ENCODE results near the gene ACVRL1. TPM values are rescaled to one million over a fixed set of nuclear protein-coding genes. Genes with fewer than 3 reads are reported as not detected.

ACVRL1 gene
- total RNA-seq, 1 experiment from 2014 or later = not detected

DNA sequence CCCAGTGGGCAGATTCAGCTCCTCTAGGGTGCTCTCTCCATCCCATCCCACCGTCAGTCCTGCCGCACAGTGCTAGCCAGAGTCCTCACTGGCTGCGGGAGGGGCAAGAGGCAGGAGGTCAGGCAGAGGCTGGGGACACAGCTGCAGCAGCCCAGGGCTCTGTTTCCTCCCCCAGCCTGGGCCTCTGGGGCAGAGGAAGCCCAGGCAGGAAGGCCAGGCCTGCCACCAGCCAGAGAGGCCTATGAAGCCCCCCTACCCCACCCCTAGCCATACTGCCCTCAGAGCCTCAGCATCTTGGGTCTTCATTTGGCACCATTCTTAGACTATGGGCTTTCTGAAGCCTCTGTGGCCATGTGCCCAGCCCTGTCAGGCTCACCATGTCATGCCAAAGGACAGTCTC is 3.4 kb downstream of the ACVRL1 start:
- Mint-ChIP-seq H3K4me1 (ENCODE audit: low read depth, unreplicated experiment) (no peaks in the 10 kb centered on the region), H3K4me3 (ENCODE audit: low read depth, unreplicated experiment) (no peak overlapping the region), H3K27ac (ENCODE audit: unreplicated experiment) (no peak overlapping the region), H3K36me3 (ENCODE audit: insufficient read depth, unreplicated experiment) (no peaks in the 10 kb centered on the region), H3K9me3 (ENCODE audit: low read depth, unreplicated experiment) (no peaks in the 10 kb centered on the region), H3K27me3 (ENCODE audit: unreplicated experiment) (peaks cover 48% of the 10 kb centered on the region)
- CTCF ChIA-PET = no interaction called here
- intact Hi-C loops (cut with micrococcal nuclease; ENCODE audit: unreplicated experiment) = no loop called here
- DNase-seq = no peak
- TF ChIP-seq, protein P1, sequence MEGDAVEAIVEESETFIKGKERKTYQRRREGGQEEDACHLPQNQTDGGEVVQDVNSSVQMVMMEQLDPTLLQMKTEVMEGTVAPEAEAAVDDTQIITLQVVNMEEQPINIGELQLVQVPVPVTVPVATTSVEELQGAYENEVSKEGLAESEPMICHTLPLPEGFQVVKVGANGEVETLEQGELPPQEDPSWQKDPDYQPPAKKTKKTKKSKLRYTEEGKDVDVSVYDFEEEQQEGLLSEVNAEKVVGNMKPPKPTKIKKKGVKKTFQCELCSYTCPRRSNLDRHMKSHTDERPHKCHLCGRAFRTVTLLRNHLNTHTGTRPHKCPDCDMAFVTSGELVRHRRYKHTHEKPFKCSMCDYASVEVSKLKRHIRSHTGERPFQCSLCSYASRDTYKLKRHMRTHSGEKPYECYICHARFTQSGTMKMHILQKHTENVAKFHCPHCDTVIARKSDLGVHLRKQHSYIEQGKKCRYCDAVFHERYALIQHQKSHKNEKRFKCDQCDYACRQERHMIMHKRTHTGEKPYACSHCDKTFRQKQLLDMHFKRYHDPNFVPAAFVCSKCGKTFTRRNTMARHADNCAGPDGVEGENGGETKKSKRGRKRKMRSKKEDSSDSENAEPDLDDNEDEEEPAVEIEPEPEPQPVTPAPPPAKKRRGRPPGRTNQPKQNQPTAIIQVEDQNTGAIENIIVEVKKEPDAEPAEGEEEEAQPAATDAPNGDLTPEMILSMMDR (IDR thresholded peaks at IDR 0.05; ENCODE audit: unreplicated experiment) = no peak
- no TSS peak for BruUV-seq (replicated peaks)

DNA sequence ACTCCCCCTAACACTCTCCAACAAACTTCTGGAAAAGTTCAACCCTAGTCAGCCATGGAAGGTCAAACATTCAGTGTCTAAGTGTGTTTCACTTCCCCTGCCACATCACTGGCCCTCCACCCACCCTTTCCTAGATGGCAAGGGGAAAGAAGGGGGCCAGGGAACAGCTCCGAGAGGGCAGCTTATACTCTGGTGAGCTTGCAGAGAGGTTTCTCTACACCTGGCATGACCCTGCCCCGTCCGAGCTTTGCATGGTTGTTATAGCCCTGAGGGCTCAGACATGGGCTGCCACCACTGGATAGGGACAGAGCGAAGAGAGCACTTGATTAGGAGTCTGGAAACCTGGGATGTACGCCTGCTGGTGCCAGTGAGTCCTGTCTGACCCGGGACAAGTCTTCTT is 4.0 kb downstream of the ACVRL1 start:
- CTCF ChIA-PET = no interaction called here

DNA sequence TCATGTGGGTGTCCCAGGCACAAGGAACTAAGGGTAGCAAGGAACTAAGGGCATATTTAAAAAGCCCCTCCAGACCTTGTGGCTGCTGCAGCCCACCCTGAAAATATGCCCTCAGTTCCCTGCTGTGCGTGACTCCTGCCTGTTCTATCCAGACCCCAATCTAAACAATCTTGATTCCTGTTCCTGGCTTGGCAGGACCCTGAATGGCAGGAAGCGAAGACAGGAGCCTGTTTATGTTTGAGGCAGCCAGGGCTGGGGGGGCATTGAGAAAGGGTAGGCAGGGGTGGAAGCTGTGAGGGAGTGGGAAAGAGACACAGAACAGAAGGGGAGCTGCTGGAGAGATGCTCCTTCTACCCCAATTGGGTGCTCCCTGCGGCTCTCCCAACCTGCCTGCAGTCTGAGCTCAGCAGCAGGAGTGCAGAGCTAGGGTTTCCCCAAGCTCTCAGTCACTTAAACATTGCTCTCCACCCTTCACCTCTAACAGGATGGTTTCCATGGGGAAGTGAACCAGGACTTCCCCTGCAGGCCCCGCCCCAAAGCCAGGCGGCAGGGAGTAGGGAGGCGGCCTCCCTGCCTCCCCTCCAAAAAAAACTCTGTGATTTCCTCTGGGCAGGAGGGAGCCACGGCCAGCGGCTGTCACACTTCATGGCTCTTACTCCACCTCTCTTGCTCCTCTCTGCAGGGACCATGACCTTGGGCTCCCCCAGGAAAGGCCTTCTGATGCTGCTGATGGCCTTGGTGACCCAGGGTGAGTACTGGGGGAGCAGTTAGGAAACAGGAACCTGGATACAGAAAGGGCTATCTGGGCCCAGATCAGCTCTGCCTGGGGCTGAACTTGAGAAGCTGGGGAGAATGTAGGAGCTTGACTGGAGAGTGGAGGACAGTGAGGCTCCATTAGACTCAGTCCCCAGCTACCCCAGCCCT is 4.7 kb downstream of the ACVRL1 start:
- no TSS peak for BruUV-seq (replicated peaks)
- DNase-seq = peak; percentile 17
- Mint-ChIP-seq H3K4me3 (ENCODE audit: low read depth, unreplicated experiment) (no peak overlapping the region), H3K36me3 (ENCODE audit: insufficient read depth, unreplicated experiment) (no peaks in the 10 kb centered on the region), H3K27me3 (ENCODE audit: unreplicated experiment) (peaks cover 43% of the 10 kb centered on the region), H3K9me3 (ENCODE audit: low read depth, unreplicated experiment) (no peaks in the 10 kb centered on the region), H3K4me1 (ENCODE audit: low read depth, unreplicated experiment) (no peaks in the 10 kb centered on the region), H3K27ac (ENCODE audit: unreplicated experiment) (no peak overlapping the region)
- intact Hi-C loops (cut with micrococcal nuclease; ENCODE audit: unreplicated experiment) = no loop called here
- TF ChIP-seq, protein P1 (IDR thresholded peaks at IDR 0.05; ENCODE audit: unreplicated experiment) = no peak
- CTCF ChIA-PET = interaction anchor here (1.0 to 1.7 kb wide), 2 partner anchors 10 to 17 kb away, joined by 3 to 5 read pairs; no protein-coding TSS in a partner anchor

More for the DNA sequence above, 4.0 kb downstream of the ACVRL1 start:
- Mint-ChIP-seq H3K4me3 (ENCODE audit: low read depth, unreplicated experiment) (no peak overlapping the region), H3K4me1 (ENCODE audit: low read depth, unreplicated experiment) (no peaks in the 10 kb centered on the region), H3K27me3 (ENCODE audit: unreplicated experiment) (peaks cover 43% of the 10 kb centered on the region), H3K36me3 (ENCODE audit: insufficient read depth, unreplicated experiment) (no peaks in the 10 kb centered on the region), H3K9me3 (ENCODE audit: low read depth, unreplicated experiment) (no peaks in the 10 kb centered on the region), H3K27ac (ENCODE audit: unreplicated experiment) (no peak overlapping the region)
- no peak for DNase-seq
- intact Hi-C loops (cut with micrococcal nuclease; ENCODE audit: unreplicated experiment) = no loop called here
- BruUV-seq (replicated peaks) = no TSS peak
- TF ChIP-seq, protein P1 (IDR thresholded peaks at IDR 0.05; ENCODE audit: unreplicated experiment) = no peak

DNA sequence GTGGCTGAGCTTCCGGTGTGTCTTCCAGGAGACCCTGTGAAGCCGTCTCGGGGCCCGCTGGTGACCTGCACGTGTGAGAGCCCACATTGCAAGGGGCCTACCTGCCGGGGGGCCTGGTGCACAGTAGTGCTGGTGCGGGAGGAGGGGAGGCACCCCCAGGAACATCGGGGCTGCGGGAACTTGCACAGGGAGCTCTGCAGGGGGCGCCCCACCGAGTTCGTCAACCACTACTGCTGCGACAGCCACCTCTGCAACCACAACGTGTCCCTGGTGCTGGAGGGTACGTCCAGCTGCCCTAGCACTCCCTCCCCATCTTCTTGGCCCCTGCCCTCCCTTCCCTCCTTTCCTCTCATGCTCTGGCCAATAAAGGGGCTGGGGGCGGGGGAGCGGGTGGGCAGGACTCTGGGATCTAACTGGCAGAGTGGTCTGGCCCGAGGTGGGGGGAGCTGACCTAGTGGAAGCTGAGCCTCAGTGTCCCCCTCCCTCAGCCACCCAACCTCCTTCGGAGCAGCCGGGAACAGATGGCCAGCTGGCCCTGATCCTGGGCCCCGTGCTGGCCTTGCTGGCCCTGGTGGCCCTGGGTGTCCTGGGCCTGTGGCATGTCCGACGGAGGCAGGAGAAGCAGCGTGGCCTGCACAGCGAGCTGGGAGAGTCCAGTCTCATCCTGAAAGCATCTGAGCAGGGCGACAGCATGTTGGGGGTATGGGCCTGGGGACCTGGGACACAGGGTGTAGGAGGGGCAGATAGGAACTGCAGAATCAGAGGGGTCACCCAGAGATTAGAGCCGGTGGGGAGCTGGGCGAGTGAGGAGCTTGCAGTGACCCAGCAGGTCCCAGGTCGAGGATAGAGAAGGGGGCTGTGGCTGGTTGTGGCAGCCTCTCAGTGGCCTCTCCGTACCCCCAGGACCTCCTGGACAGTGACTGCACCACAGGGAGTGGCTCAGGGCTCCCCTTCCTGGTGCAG is 6.0 kb downstream of the ACVRL1 start:
- H3K4me3 Mint-ChIP-seq (ENCODE audit: low read depth, unreplicated experiment) = no peak overlapping the region
- H3K4me1 Mint-ChIP-seq (ENCODE audit: low read depth, unreplicated experiment) = no peaks in the 10 kb centered on the region
- H3K36me3 Mint-ChIP-seq (ENCODE audit: insufficient read depth, unreplicated experiment) = no peaks in the 10 kb centered on the region
- TF ChIP-seq, protein P1 (IDR thresholded peaks at IDR 0.05; ENCODE audit: unreplicated experiment) = no peak
- peaks cover 34% of the 10 kb centered on the region for H3K27me3 Mint-ChIP-seq (ENCODE audit: unreplicated experiment)
- DNase-seq = no peak
- no peaks in the 10 kb centered on the region for H3K9me3 Mint-ChIP-seq (ENCODE audit: low read depth, unreplicated experiment)
- no peak overlapping the region for H3K27ac Mint-ChIP-seq (ENCODE audit: unreplicated experiment)
- CTCF ChIA-PET = interaction anchor here (1.0 to 1.7 kb wide), 3 partner anchors 9 to 38 kb away, joined by 3 to 5 read pairs (median 3); no protein-coding TSS in a partner anchor
- intact Hi-C loops (cut with micrococcal nuclease; ENCODE audit: unreplicated experiment) = no loop called here
- BruUV-seq (replicated peaks) = no TSS peak

All from Calu3 (cell line).